PC-9 (cell line): ENCODE data around the gene CAMKMT.

Experiments
- CTCF ChIP-seq: fragments of 200-600 bp; sonication (generic); conservative IDR thresholded peaks from 2 replicates; pipeline ENCODE4 v1.6.1; 2017; ENCODE audit warnings: mixed run types, antibody characterized with exemption, mild to moderate bottlenecking, moderate library complexity
- EZH2 ChIP-seq: fragments of 200-600 bp; sonication (generic); IDR thresholded peaks from 2 replicates; pipeline ENCODE4 v1.8.0; 2017; ENCODE audit warnings: antibody characterized with exemption, low read depth

GRCh38 chr2:44542520-44542919 is 180.8 kb downstream of the CAMKMT start:
- TF ChIP-seq CTCF, result no peak
- TF ChIP-seq EZH2, result no peak
